Heart left ventricle (tissue), 13 donors: ENCODE measurements around the gene GNA15.

Source experiments
- CTCF ChIP-seq, 12 donors: fragments of 200-600 bp; sonication (generic) in 4 of 12; IDR thresholded peaks; one replicate each; pipeline versions ENCODE4 v1.5.0 to v1.8.0; 2018 to 2022; ENCODE audit warnings: antibody characterized with exemption in 12 of 12, mild to moderate bottlenecking in 5 of 12
- POLR2A ChIP-seq, 2 donors: fragments of 450-650 bp; IDR thresholded peaks; one replicate each; pipeline ENCODE4 v1.6.1; 2017; ENCODE audit warnings: antibody characterized with exemption in 2 of 2, mild to moderate bottlenecking in 2 of 2, moderate library complexity in 2 of 2
- donor health status: ischemic (EF 13 %, LVEDD 7.1; RV severe dilation, severe dysfunction).
- donor health status: DM: no; HTN: yes; CAD: no.
- donor health status: DM: no; HTN: no; CAD: no.
- donor health status: ischemic (EF 25% LVEDD 6.9; RV normal size, moderate dysfunction).
- donor health status: ischemic (EF 25% LVEDD 5.7; RV mildly dilated, moderate dysfunction).
- donor health status: ischemic (EF 35%, LVEDD 5.7; RV mildly dilated, moderate dysfunction).
- donor health status: nonischemic (EF 11% LVEDD 7.7; RV severe dilation, severe dysfunction).
- donor health status: DM: yes; HTN: yes; CAD: no.
- donor health status: PGD.
- donor health status: ischemic (EF 29% LVEDD 5.4; RV normal size, mild dysfunction).
- donor health status: nonischemic (EF 23%, LVEDD 6.1; RV moderate dilation, normal function).

- no peak for TF ChIP-seq CTCF (IDR thresholded peaks at IDR 0.05)
- no peak for TF ChIP-seq POLR2A (IDR thresholded peaks at IDR 0.05)
Observed at GRCh38 chr19:3153286-3154230, 17.7 kb downstream of the GNA15 start.
